Measurements from ENCODE around the gene PIK3R1. TPM values are rescaled to one million over a fixed set of nuclear protein-coding genes. Genes with fewer than 3 reads are reported as not detected.

The PIK3R1 gene
- total and polyA plus RNA-seq, 2 experiments from 2014 or later: 5.9 to 9.8 TPM

- no peak for TF ChIP-seq CTCF (conservative IDR thresholded peaks at IDR 0.05; ENCODE audit: low read depth in 2 of 2)
These were observed 120.6 kb downstream of the PIK3R1 start (continued) for GRCh38 chr5:68336200-68336599.

DNA sequence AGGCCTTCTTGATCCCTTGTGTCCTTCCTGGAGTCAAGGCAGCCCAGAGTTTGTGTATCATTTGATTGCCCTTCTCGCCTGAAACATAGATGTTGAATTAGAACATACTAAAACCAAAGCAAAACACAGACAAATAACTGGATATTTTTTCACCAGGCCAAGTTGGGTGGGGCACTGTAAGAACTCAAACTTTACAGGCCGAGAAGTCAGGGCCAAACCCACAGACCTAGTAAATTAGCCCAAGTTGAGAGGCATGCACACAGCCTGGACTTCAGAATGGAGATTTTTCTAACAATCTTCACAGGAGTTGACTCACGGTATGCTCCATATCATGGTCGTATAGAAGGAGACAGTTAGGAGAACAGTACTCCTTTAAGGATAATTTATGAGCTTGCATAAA is 121.7 kb downstream of the PIK3R1 start:
- H3K27ac Mint-ChIP-seq: no peak overlapping the region

More for the DNA sequence above, 121.7 kb downstream of the PIK3R1 start:
- H3K4me1 ChIP-seq (ENCODE audit: insufficient read depth): no peaks in the 10 kb centered on the region
- ATAC-seq (no peak), DNase-seq (ENCODE audit: low spot score) (no peak)
- H3K9me2 ChIP-seq (ENCODE audit: insufficient read depth): peaks cover 22% of the 10 kb centered on the region; the same call in 1 of the 2 replicates
- TF ChIP-seq JUNB (IDR thresholded peaks at IDR 0.05; ENCODE audit: unreplicated experiment) (no peak), STAT1 (IDR thresholded peaks at IDR 0.05; ENCODE audit: unreplicated experiment) (no peak), CREB1 (CRISPR knock-in tag; IDR thresholded peaks at IDR 0.05; ENCODE audit: low read depth) (no peak), EZH2 (IDR thresholded peaks at IDR 0.05; ENCODE audit: low read depth, unreplicated experiment) (no peak), NANOG (IDR thresholded peaks at IDR 0.05; ENCODE audit: borderline replicate concordance) (no peak), ZNF462 (CRISPR knock-in tag; IDR thresholded peaks at IDR 0.05) (no peak), POLR2AphosphoS5 (IDR thresholded peaks at IDR 0.05; ENCODE audit: low read depth) (no peak)
- TF ChIP-seq, protein P1, sequence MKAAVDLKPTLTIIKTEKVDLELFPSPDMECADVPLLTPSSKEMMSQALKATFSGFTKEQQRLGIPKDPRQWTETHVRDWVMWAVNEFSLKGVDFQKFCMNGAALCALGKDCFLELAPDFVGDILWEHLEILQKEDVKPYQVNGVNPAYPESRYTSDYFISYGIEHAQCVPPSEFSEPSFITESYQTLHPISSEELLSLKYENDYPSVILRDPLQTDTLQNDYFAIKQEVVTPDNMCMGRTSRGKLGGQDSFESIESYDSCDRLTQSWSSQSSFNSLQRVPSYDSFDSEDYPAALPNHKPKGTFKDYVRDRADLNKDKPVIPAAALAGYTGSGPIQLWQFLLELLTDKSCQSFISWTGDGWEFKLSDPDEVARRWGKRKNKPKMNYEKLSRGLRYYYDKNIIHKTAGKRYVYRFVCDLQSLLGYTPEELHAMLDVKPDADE (IDR thresholded peaks at IDR 0.05): no peak
- no peaks in the 10 kb centered on the region for H3K4me1 Mint-ChIP-seq
- H3K27me3 Mint-ChIP-seq (ENCODE audit: insufficient read depth, low read depth, poor library complexity): no peaks in the 10 kb centered on the region
- no peaks in the 10 kb centered on the region for H3K27me3 ChIP-seq (ENCODE audit: insufficient read depth)
- no peak overlapping the region for H3K4me2 ChIP-seq
- H2AFZ ChIP-seq: no peak overlapping the region
- H3K4me3 Mint-ChIP-seq: no peak overlapping the region
- H3F3A ChIP-seq (replicated peaks; ENCODE audit: low read depth): no peaks in the 10 kb centered on the region
- no peaks in the 10 kb centered on the region for H4K20me1 ChIP-seq (replicated peaks; ENCODE audit: insufficient read depth)
- peaks cover 3% of the 10 kb centered on the region; the same call in 1 of the 3 replicates for H3K9me3 Mint-ChIP-seq
- no peaks in the 10 kb centered on the region for H3K79me2 ChIP-seq (replicated peaks; ENCODE audit: insufficient read depth)
- H3K27ac ChIP-seq (ENCODE audit: low read depth): no peak overlapping the region
- no peaks in the 10 kb centered on the region for H3K36me3 ChIP-seq (ENCODE audit: insufficient read depth)
- no peak overlapping the region for H3K4me3 ChIP-seq
- H3K36me3 Mint-ChIP-seq (ENCODE audit: low read depth): no peaks in the 10 kb centered on the region
